HG03064 (cell line): ENCODE measurements around the gene RNF32.

Experiments used
- ATAC-seq: cut with Tn5 transposase; IDR thresholded peaks from one replicate; pipeline ENCODE4 v1.9.1; 2021; ENCODE audit warnings: low read depth; ENCODE audit not compliant: unreplicated experiment

RNF32 gene

GRCh38 chr7:156640257-156640948 is at the start of gene RNF32:
TSS of gene RNF32 (plus strand) at chr7:156640774. CDS start at chr7:156643878, 3,104 bp downstream.
- ATAC-seq = peak; percentile 80

GRCh38 chr7:156592155-156592884 is 48.3 kb upstream of the RNF32 start:
- no peak for ATAC-seq

- ATAC-seq = no peak
Observed at GRCh38 chr7:156594283-156595080, 46.1 kb upstream of the RNF32 start.

DNA sequence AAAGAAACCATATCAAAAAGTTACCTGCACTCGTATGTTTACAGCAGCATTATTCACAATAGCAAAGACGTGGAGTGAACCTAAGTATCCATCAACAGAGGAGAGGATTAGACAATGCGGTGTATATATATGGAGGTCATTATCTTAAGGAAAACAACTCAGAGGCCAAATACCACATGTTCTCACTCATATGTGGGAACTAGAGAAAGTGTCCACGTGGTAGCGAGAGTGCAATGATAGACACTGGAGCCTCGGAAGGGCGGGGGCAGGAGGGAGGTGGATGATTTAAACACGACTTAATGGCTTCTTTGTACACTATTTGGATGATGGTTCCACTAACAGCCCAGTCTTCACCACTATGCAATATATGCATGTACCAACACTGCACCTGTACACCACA is 40.1 kb upstream of the RNF32 start:
- ATAC-seq = no peak

- no peak for ATAC-seq
Observed at GRCh38 chr7:156602283-156602682, 38.3 kb upstream of the RNF32 start.

DNA sequence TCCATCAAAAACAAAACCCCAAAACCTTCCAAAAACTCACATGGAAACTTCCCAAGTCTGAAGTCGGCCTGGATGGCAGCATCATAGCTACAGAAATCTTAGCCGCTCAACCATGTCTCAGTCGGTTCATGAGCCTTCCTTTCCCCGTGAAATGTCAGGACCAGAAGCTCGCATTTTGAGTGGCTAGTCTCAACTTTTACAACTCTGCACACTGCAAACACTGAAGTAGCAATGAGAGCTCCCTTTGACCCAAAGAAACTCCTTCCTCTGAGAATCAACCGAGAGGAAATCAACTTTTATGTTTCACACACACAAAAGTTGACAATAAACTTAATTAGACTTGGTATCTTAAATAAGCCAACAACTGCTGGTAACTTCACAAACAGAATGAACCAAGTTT is 37.6 kb upstream of the RNF32 start:
- no peak for ATAC-seq

- ATAC-seq = no peak
Observed at GRCh38 chr7:156603629-156604028, 36.9 kb upstream of the RNF32 start.

DNA sequence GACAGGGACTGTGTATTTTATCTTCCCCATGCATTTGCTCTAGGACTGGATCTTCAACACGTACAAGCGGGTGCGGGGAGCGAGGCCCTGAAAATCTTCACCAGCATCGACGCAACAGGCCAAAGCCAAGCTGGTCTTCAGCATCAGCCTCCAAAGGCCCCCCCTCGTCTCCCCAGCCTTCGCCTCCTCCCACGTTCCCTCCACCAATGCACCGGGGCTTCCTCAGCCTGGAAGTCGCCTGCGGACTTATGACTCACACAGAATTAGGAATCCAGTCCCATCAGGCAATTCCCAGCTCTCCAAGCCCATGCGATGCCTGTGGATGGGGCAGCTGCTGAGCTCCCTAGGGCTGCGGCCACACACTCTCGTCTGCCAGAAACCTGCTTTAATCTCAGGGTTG is 36.3 kb upstream of the RNF32 start:
- no peak for ATAC-seq

GRCh38 chr7:156604836-156605695 is 35.5 kb upstream of the RNF32 start:
- ATAC-seq = no peak

- ATAC-seq = no peak
Observed at GRCh38 chr7:156606135-156606534, 34.4 kb upstream of the RNF32 start.

DNA sequence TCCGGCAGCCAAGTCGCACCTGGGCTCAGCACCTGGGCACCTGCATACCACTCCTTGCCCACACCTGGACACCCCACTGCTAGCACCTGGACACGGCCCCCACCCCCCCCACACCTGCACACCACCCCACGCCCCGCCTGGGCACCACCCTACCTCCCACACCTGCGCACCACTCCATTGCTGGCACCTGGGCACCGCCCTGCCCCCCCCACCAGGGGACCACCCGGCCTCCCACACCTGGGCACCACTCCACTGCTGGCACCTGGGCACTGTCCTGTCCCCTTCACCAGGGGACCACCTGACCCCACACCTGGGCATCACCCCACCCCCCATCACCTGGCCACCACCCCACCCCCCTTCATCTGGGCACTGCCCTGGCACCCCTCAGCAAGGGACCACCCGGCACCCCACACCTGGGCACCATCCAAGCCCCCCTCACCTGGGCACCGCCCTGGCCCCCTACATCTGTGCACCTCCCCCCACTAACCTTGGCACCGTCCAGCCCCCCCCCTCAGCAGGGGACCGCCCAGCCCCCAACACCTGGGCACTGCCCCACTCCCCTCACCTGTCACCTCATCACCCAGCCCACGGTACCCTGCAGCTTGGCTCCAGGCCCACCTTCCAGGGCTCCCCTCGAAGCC is 33.8 kb upstream of the RNF32 start:
- no peak for ATAC-seq

DNA sequence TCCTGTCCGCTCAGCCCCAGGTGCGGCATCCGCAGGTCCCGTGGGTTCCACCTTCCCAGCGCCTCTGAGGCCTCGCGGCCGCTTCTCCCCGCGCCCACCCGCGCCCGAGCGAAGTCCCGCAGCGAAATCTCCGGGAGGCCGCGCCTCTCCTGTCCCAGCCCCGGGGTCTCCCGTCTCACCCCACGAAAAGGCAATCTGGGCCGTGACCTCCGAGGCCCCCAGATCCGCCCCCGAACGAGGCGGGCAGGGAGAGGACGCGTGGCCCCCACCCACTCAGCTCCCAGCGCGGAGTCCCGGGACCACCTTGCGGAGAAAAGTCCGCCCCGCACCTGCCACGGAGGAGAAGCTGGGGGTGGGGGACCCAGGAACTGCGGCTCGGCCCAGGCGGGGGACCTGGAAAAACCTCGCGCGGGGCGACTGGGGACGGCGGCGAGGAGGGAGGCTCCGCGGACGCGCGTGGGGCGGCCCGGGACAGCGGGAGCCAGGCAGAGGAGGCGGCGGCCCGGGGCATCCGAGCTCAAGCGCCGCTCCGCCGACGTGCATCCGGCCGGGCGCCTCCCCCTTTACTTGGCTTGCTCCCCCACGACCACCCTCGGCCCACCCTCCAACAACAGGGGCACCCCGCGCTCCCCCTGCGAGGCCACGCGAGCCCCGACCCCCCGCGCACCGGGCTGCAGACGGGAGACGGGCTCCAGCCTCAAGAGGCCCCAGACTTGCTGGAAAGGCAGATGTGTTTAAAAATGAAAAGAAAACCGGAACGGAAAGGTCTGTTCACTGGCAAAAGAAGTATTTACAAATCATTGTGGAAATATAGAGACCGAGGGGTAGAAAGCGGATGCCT is 33.0 kb upstream of the RNF32 start:
- no peak for ATAC-seq

GRCh38 chr7:156608173-156608478 is 32.4 kb upstream of the RNF32 start:
- ATAC-seq = no peak

DNA sequence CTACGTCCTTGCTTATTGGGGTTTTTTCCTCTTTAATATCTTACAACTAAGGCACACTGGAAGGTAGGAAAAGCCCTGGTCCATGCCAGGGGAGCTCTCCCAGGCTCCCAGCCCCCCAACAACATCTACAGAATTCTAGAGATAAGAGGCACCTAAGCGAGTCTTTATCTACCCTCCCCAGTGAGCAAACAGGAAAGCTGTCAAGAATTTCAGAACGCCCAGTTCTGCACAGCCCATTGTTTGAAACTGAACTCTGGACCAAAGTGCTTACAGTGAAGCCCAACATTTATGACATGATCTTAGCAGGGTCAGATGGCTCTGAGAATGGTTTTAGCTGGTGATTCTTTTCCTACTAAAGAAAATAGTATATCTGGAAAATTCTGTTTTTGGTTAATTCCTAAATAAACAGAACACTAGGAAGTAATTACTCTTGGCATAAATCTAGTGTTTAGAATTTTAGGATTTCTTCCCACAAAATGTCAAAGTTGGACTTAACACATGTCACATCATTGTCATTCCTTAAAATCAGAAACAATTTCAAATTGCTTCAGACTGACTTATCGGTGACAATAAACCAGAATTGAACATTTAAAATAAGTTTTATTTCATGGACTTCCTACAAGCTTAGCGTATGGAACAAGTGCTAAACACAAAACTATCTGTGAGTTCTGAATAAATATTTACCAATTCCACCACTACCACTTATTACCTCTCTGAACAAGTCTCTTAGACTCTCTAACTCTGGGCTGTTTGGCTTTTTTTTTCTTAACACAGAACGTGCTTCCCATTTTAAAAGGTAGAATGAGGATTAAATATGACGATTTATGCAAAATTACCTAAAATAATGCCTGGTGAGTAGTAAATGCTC is 31.3 kb upstream of the RNF32 start:
- no peak for ATAC-seq

- ATAC-seq = no peak
Observed at GRCh38 chr7:156610130-156610529, 30.4 kb upstream of the RNF32 start.

- no peak for ATAC-seq
Observed at GRCh38 chr7:156610601-156611000, 30.0 kb upstream of the RNF32 start.

DNA sequence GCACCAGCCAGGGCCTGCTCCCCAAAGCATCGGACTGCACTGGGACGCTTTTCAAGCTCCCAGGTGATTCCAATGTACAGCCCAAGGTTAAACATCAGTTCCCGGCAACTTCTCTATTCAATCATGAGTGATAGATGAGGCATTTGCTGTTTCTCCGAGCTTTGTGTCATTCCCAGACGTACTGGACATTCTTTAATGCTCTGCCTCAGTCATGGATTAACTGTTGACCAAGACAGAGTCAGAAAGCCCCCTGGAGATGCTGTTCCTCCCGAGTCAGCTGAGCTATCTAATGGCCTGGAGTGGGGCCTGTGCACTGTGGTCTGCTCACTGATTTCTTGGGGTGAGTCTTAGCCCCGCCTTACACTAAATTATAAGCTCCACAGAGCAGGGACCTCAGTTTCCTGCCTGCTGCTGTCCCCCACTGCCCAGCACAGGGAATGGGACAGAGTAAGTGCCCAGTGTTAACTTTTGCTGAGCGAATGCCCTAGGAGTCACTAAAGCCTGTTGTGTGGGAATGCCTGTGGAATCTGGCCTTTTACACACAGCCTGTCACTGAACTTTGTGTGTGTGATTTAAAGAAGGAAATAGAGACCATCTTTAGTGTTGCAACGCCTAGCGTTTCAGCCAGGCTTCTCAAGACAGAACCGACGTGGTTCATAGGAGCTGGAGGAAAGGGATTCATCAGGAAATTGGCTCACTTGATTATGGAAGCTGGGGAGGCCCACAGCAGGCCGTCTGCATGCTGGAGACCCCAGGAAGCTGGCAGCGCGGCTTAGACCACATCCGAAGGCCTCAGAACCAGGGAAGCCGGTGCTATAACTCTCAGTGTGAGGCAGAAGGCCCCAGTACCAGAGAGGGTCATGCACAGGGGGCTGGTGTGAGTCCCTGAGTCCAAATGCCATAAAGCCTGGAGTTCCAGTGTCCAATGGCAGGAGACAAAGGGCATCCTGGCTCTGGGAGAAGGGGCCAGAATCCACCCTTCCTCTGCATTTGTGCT is 29.3 kb upstream of the RNF32 start:
- no peak for ATAC-seq
